Spleen (tissue), 11 donors: ENCODE measurements around the gene ANXA11. TPM values are rescaled to one million over a fixed set of nuclear protein-coding genes. Genes with fewer than 3 reads are reported as not detected.
A peak's percentile ranks its signal among the peaks of the same experiment; 100 is the strongest.

Experiments used
- DNase-seq: peaks from one replicate; pipeline ENCODE4 v3.0.0-alpha.2; 2020
- H3K27ac ChIP-seq, 8 donors: fragments of 200-600 bp; sonication (generic) in 7 of 8; 1 replicate in 4 of 8; 2 replicates in 4 of 8; pipeline versions ENCODE4 v1.5.0 to v1.8.0; 2016 to 2021; ENCODE audit warnings: inconsistent platforms in 4 of 8, mild to moderate bottlenecking in 4 of 8, moderate library complexity in 1 of 8
- H3K27me3 ChIP-seq, 7 donors: fragments of 200-600 bp; sonication (generic) in 6 of 7; replicated peaks in 1 of 7; 1 replicate in 4 of 7; 2 replicates in 3 of 7; pipeline versions ENCODE4 v1.5.0 to v1.8.0; 2016 to 2021; ENCODE audit warnings: inconsistent platforms in 3 of 7, mild to moderate bottlenecking in 1 of 7
- H3K36me3 ChIP-seq, 6 donors: fragments of 200-600 bp; sonication (generic) in 5 of 6; 1 replicate in 4 of 6; 2 replicates in 2 of 6; pipeline versions ENCODE4 v1.5.0 to v1.8.0; 2016 to 2021; ENCODE audit warnings: inconsistent platforms in 2 of 6
- H3K4me1 ChIP-seq, 6 donors: fragments of 200-600 bp; sonication (generic) in 5 of 6; 1 replicate in 3 of 6; 2 replicates in 3 of 6; pipeline versions ENCODE4 v1.5.0 to v1.8.0; 2016 to 2021; ENCODE audit warnings: inconsistent platforms in 3 of 6
- H3K4me3 ChIP-seq, 8 donors: fragments of 200-600 bp; sonication (generic) in 7 of 8; 1 replicate in 4 of 8; 2 replicates in 4 of 8; pipeline versions ENCODE4 v1.5.0 to v1.8.0; 2016 to 2021; ENCODE audit warnings: inconsistent platforms in 4 of 8, mild to moderate bottlenecking in 4 of 8, moderate library complexity in 2 of 8
- H3K9me3 ChIP-seq, 8 donors: fragments of 200-600 bp; sonication (generic) in 7 of 8; 1 replicate in 4 of 8; 2 replicates in 4 of 8; pipeline versions ENCODE4 v1.5.0 to v1.8.0; 2016 to 2021; ENCODE audit warnings: inconsistent platforms in 4 of 8
- CTCF ChIP-seq, 11 experiments: fragments of 200-600 bp in 7 of 11; fragments of 450-650 bp in 4 of 11; sonication (generic) in 4 of 11; IDR thresholded peaks in 8 of 11; conservative IDR thresholded peaks in 3 of 11; 1 replicate in 7 of 11; 2 replicates in 4 of 11; pipeline versions ENCODE4 v1.4.0 to v1.8.0; 2016 to 2021; ENCODE audit warnings: antibody characterized with exemption in 11 of 11, inconsistent platforms in 4 of 11, mild to moderate bottlenecking in 1 of 11
- POLR2A ChIP-seq, 3 donors: fragments of 450-650 bp; IDR thresholded peaks; one replicate each; pipeline ENCODE4 v1.5.1; 2017; ENCODE audit warnings: antibody characterized with exemption in 3 of 3, mild to moderate bottlenecking in 1 of 3
- POLR2AphosphoS5 ChIP-seq, 3 donors: sonication (generic); formaldehyde crosslinking; IDR thresholded peaks; one replicate each; pipeline ENCODE4 v1.5.1; 2017; ENCODE audit warnings: antibody characterized with exemption in 3 of 3
- WGBS, 5 donors: extraction: QIAGEN DNeasy Blood & Tissue Kit in 3 of 5; methylation state at CpG; one replicate each; pipeline versions ENCODE4 v1.1.5 to v1.1.7; 2013 to 2018; 5-methylcytosine and 5-hydroxymethylcytosine counted together
- intact Hi-C: fragments of 100-400 bp; cut with DNase I; formaldehyde crosslinking; loops from one replicate; pipeline ENCODE4 v1.15.0; 2023; ENCODE audit warnings: low total_unique reads
- polyA plus RNA-seq, 3 donors: library from polyadenylated mRNA; stranded (reverse); fragments of 200-250 nt; gene quantifications; one replicate each; pipeline ENCODE4 v1.2.1, GENCODE V29; 2013
- total RNA-seq, 7 donors: library from RNA; depleted of rRNA in 3 of 7; stranded (reverse); fragments of >200 nt in 3 of 7; fragmentation: NEBNext Ultra II Directional in 4 of 7; extraction: Animal tissue kit (Norgen Biotek cat#: 25700) in 4 of 7; gene quantifications; one replicate each; pipeline versions ENCODE4 v1.1.0 to v1.2.1, GENCODE V29; 2016 to 2021
- donor health status: healthy with polysubstance abuse.
- donor health status: DM: no; HTN: no; CAD: no; lungs with moderate emphysema.
- donor health status: DM: no; HTN: no; CAD: no.
- donor health status: Bipolar disorder and iron deficiency.
- donor health status: healthy.
- donor health status: DM: no; HTN: no; CAD: no.
- donor health status: DM: yes; HTN: yes; CAD: no.

The ANXA11 gene
- total and polyA plus RNA-seq, 10 donors, result 89.9 to 201 (median 132) TPM

GRCh38 chr10:80200687-80201086 is 4.7 kb downstream of the ANXA11 start:
- peak overlapping the region in 7 of 8 donors; percentile 96 to 99 (median 98) for H3K27ac ChIP-seq
- TF ChIP-seq POLR2A (IDR thresholded peaks at IDR 0.05), result no peak
- TF ChIP-seq POLR2AphosphoS5 (IDR thresholded peaks at IDR 0.05), result no peak
- 92 to 97% (median 96%) methylated on average over 10 of the region's 10 CpGs for WGBS, 5 donors
- H3K27me3 ChIP-seq, result no peaks in the 10 kb centered on the region
- intact Hi-C loops, result loop anchor here (10.0 kb wide), 1 partner anchor 756 kb away; the partner anchor contains the start of gene ZCCHC24
- H3K36me3 ChIP-seq, result peaks cover 0 to 9% (median 0%) of the 10 kb centered on the region in 6 donors
- H3K4me3 ChIP-seq, result peak overlapping the region in 1 of 8 donors; percentile 23
- DNase-seq, result no peak
- H3K9me3 ChIP-seq, result no peaks in the 10 kb centered on the region
- H3K4me1 ChIP-seq, result peaks cover 47 to 95% (median 91%) of the 10 kb centered on the region in 6 donors

GRCh38 chr10:80200259-80200658 is 5.1 kb downstream of the ANXA11 start:
- no peak for TF ChIP-seq POLR2AphosphoS5 (IDR thresholded peaks at IDR 0.05)
- no peak for TF ChIP-seq CTCF (IDR thresholded peaks at IDR 0.05 in 8 of 11, conservative IDR thresholded peaks at IDR 0.05 in 3 of 11)
- no peak for TF ChIP-seq POLR2A (IDR thresholded peaks at IDR 0.05)
- Histone ChIP-seq H3K4me3 (peak overlapping the region in 1 of 8 donors; percentile 23), H3K27me3 (no peaks in the 10 kb centered on the region), H3K36me3 (peaks cover 0 to 11% (median 0%) of the 10 kb centered on the region in 6 donors), H3K27ac (peak overlapping the region; percentile 71 to 99 (median 98)), H3K4me1 (peaks cover 48 to 96% (median 92%) of the 10 kb centered on the region in 6 donors), H3K9me3 (no peaks in the 10 kb centered on the region)
- WGBS, 5 donors, result 56 to 72% (median 65%) methylated on average over 1 of the region's 1 CpG
- intact Hi-C loops, result loop anchor here (10.0 kb wide), 1 partner anchor 755 kb away; the partner anchor contains the start of gene ZCCHC24
- no peak for DNase-seq

GRCh38 chr10:80199828-80200227 is 5.5 kb downstream of the ANXA11 start:
- Histone ChIP-seq H3K9me3 (no peaks in the 10 kb centered on the region), H3K36me3 (peaks cover 0 to 15% (median 2%) of the 10 kb centered on the region in 6 donors), H3K27ac (peak overlapping the region; percentile 71 to 99 (median 98)), H3K4me1 (peaks cover 50 to 100% (median 96%) of the 10 kb centered on the region in 6 donors), H3K4me3 (peak overlapping the region in 1 of 8 donors; percentile 23), H3K27me3 (no peaks in the 10 kb centered on the region)
- 29 to 51% (median 42%) methylated on average over 8 of the region's 8 CpGs for WGBS, 5 donors
- no peak for DNase-seq
- intact Hi-C loops, result loop anchor here (10.0 kb wide), 1 partner anchor 755 kb away; the partner anchor contains the start of gene ZCCHC24
- no peak for TF ChIP-seq POLR2A (IDR thresholded peaks at IDR 0.05)
- peak in 8 of 11 experiments; percentile 11 to 62 (median 36) for TF ChIP-seq CTCF (IDR thresholded peaks at IDR 0.05 in 8 of 11, conservative IDR thresholded peaks at IDR 0.05 in 3 of 11)
- TF ChIP-seq POLR2AphosphoS5 (IDR thresholded peaks at IDR 0.05), result peak in 1 of 3 donors; percentile 77

- Histone ChIP-seq H3K36me3 (peaks cover 0 to 21% (median 4%) of the 10 kb centered on the region in 6 donors), H3K9me3 (no peaks in the 10 kb centered on the region), H3K4me1 (peaks cover 47 to 100% (median 95%) of the 10 kb centered on the region in 6 donors), H3K27ac (peak overlapping the region in 5 of 8 donors; percentile 49 to 99 (median 98)), H3K4me3 (no peak overlapping the region), H3K27me3 (no peaks in the 10 kb centered on the region)
- TF ChIP-seq CTCF (IDR thresholded peaks at IDR 0.05 in 8 of 11, conservative IDR thresholded peaks at IDR 0.05 in 3 of 11) (no peak), POLR2AphosphoS5 (IDR thresholded peaks at IDR 0.05) (peak in 1 of 3 donors; percentile 11)
- 72 to 82% (median 74%) methylated on average over 14 of the region's 14 CpGs for WGBS, 5 donors
- DNase-seq, result no peak
- intact Hi-C loops, result no loop called here
These were observed 7.1 kb downstream of the ANXA11 start for GRCh38 chr10:80197972-80198916.
